HL-60 (cell line): ENCODE measurements around the gene CLDN17.

Source experiments
- DNase-seq, 2 experiments: peaks; one replicate each; pipeline ENCODE4 v3.0.0-alpha.2; 2010 to 2020; ENCODE audit warnings: low read depth in 1 of 2, low spot score in 1 of 2
- H3K27ac ChIP-seq: fragments of 250-450 bp; sonication (Bioruptor Pico); replicated peaks from 2 replicates; pipeline ENCODE4 v1.5.1; 2020; ENCODE audit warnings: mild to moderate bottlenecking, moderate library complexity
- H3K27me3 ChIP-seq: fragments of 250-450 bp; sonication (Bioruptor Pico); 2 replicates; pipeline ENCODE4 v1.5.1; 2021; ENCODE audit warnings: mild to moderate bottlenecking, moderate library complexity; ENCODE audit not compliant: insufficient read depth, poor library complexity, severe bottlenecking
- H3K4me3 ChIP-seq: replicated peaks from 2 replicates; pipeline ENCODE4 v1.5.1; 2011; ENCODE audit warnings: mild to moderate bottlenecking, control low read depth, low read length; ENCODE audit not compliant: insufficient read depth
- GABPA ChIP-seq: IDR thresholded peaks from 2 replicates; pipeline ENCODE4 v1.6.1; 2012; ENCODE audit warnings: low read depth
- POLR2AphosphoS5 ChIP-seq: IDR thresholded peaks from 2 replicates; pipeline ENCODE4 v1.6.1; 2012; ENCODE audit warnings: low read depth
- SPI1 ChIP-seq: IDR thresholded peaks from 2 replicates; pipeline ENCODE4 v1.6.1; 2012; ENCODE audit warnings: low read depth, mild to moderate bottlenecking, borderline replicate concordance
- TF ChIP-seq, protein P1 (sequence below): IDR thresholded peaks from 2 replicates; pipeline ENCODE4 v1.6.1; 2012; ENCODE audit warnings: low read depth; ENCODE audit not compliant: insufficient replicate concordance
- TF ChIP-seq, protein P2 (sequence below): IDR thresholded peaks from one replicate; pipeline ENCODE4 v1.5.1; 2011; ENCODE audit warnings: low read length, control low read depth, inconsistent platforms; ENCODE audit not compliant: insufficient read depth

The CLDN17 gene

DNA sequence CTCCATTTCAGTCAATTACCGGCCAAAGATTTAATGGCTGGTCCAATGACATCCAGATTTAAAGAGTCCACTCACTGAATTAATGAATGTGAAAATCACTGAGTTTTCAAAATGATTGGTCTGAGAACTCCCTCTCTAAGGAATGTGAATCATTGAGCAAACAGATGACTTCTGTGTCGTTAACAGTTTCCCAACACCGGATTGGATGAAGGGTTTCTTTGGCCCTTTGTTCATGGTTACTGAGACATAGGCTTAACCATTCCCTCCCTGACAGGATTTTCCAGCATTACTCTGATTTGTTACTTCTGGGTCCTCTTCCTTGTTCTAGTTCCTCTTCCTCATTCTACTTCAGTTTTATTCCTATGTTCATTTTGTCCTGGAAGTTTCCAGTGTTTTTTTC lies 1.5 kb upstream of the CLDN17 start:
- Histone ChIP-seq H3K27ac (no peak overlapping the region), H3K27me3 (no peaks in the 10 kb centered on the region), H3K4me3 (no peak overlapping the region)
- TF ChIP-seq, protein P1, sequence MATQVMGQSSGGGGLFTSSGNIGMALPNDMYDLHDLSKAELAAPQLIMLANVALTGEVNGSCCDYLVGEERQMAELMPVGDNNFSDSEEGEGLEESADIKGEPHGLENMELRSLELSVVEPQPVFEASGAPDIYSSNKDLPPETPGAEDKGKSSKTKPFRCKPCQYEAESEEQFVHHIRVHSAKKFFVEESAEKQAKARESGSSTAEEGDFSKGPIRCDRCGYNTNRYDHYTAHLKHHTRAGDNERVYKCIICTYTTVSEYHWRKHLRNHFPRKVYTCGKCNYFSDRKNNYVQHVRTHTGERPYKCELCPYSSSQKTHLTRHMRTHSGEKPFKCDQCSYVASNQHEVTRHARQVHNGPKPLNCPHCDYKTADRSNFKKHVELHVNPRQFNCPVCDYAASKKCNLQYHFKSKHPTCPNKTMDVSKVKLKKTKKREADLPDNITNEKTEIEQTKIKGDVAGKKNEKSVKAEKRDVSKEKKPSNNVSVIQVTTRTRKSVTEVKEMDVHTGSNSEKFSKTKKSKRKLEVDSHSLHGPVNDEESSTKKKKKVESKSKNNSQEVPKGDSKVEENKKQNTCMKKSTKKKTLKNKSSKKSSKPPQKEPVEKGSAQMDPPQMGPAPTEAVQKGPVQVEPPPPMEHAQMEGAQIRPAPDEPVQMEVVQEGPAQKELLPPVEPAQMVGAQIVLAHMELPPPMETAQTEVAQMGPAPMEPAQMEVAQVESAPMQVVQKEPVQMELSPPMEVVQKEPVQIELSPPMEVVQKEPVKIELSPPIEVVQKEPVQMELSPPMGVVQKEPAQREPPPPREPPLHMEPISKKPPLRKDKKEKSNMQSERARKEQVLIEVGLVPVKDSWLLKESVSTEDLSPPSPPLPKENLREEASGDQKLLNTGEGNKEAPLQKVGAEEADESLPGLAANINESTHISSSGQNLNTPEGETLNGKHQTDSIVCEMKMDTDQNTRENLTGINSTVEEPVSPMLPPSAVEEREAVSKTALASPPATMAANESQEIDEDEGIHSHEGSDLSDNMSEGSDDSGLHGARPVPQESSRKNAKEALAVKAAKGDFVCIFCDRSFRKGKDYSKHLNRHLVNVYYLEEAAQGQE: no peak
- TF ChIP-seq, protein P2, sequence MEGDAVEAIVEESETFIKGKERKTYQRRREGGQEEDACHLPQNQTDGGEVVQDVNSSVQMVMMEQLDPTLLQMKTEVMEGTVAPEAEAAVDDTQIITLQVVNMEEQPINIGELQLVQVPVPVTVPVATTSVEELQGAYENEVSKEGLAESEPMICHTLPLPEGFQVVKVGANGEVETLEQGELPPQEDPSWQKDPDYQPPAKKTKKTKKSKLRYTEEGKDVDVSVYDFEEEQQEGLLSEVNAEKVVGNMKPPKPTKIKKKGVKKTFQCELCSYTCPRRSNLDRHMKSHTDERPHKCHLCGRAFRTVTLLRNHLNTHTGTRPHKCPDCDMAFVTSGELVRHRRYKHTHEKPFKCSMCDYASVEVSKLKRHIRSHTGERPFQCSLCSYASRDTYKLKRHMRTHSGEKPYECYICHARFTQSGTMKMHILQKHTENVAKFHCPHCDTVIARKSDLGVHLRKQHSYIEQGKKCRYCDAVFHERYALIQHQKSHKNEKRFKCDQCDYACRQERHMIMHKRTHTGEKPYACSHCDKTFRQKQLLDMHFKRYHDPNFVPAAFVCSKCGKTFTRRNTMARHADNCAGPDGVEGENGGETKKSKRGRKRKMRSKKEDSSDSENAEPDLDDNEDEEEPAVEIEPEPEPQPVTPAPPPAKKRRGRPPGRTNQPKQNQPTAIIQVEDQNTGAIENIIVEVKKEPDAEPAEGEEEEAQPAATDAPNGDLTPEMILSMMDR: no peak
- TF ChIP-seq POLR2AphosphoS5: no peak
- TF ChIP-seq SPI1: no peak
- TF ChIP-seq GABPA: no peak
- DNase-seq: no peak

DNA sequence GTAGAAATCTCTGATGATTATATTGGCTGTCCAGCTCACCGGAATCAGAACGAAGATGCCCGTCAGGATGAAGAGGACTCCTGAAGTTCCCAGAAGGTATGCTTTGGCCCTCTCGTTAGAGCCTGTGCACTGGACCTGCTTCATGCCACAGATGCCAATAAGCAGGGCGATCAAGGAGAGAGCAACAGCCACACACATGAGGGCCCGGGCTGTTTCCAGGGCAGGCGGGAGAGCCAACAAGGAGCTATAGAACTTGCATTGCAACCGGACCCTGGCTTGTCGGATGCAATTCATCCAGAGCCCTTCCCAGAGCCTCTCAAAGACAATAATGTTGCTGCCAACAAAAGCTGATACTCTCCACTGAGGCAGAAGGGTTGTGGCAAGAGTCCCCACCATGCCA lies 434 bp downstream of the CLDN17 start:
- Histone ChIP-seq H3K27me3 (no peaks in the 10 kb centered on the region), H3K4me3 (no peak overlapping the region), H3K27ac (no peak overlapping the region)
- TF ChIP-seq, protein P2: no peak
- TF ChIP-seq, protein P1: no peak
- TF ChIP-seq SPI1 (no peak), GABPA (no peak)
- DNase-seq: no peak

DNA sequence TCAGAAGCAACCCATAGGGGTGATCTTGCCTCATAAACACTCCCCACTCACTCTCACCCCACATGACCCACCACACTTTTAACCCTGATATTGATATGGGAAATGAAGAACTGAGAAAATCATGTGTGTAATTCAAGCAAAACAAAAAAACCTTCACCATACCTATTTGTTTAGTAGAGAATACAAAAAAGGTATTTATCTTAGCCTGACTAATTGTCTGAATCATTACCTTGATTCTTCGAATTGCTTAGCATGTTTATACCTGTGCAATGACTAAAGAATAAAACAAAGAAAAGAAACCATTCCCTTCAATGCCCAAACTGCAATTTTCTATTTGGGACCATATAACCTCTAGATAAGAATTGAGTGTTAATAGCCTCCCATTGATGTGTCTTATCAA lies 1.8 kb downstream of the CLDN17 start:
- H3K27ac ChIP-seq: no peak overlapping the region
- TF ChIP-seq GABPA (no peak), POLR2AphosphoS5 (no peak), SPI1 (no peak)
- TF ChIP-seq, protein P1: no peak
- TF ChIP-seq, protein P2: no peak

More for the DNA sequence above, 1.8 kb downstream of the CLDN17 start:
- no peak for DNase-seq
- Histone ChIP-seq H3K27me3 (no peaks in the 10 kb centered on the region), H3K4me3 (no peak overlapping the region)
